B cell (primary cell): ENCODE results near the gene ZSWIM6. TPM values are rescaled to one million over a fixed set of nuclear protein-coding genes. Genes with fewer than 3 reads are reported as not detected.

Experiments used
- ATAC-seq: fragments of 200-7000 bp; cut with Tn5 transposase; one replicate; pipeline ENCODE4 v1.10.0; 2021; ENCODE audit warnings: low read depth, mild to moderate bottlenecking, moderate number of reproducible peaks, moderate library complexity
- CTCF ChIA-PET: fragments of 350-600 bp; sonication (Branson Sonifier 250); formaldehyde crosslinking; loops from one replicate; lab custom pipeline; 2021; ENCODE audit warnings: antibody characterized with exemption, inconsistent platforms; lab: Charles Lee
- POLR2A ChIA-PET: fragments of 350-600 bp; sonication (Branson Sonifier 250); formaldehyde crosslinking; loops from one replicate; lab custom pipeline; 2021; ENCODE audit warnings: antibody characterized with exemption; lab: Charles Lee
- DNase-seq: peaks from one replicate; pipeline ENCODE4 v3.0.0; 2013
- H2AFZ ChIP-seq: 2 replicates; pipeline ENCODE4 v1.6.1; 2012; ENCODE audit warnings: mild to moderate bottlenecking, low read depth, low read length; ENCODE audit not compliant: insufficient read depth, poor library complexity, severe bottlenecking
- H3K27ac ChIP-seq, 2 donors: 1 replicate in 1 of 2; 2 replicates in 1 of 2; pipeline ENCODE4 v1.5.1; 2012 to 2013; ENCODE audit warnings: low read length in 2 of 2, mild to moderate bottlenecking in 2 of 2, moderate library complexity in 1 of 2
- H3K27me3 ChIP-seq, 4 experiments: fragments of 200-600 bp in 1 of 4; sonication (generic) in 1 of 4; replicated peaks in 1 of 4; 1 replicate in 2 of 4; 2 replicates in 2 of 4; pipeline versions ENCODE4 v1.6.1 to v1.7.0; 2013 to 2016; ENCODE audit warnings: low read length in 3 of 4, mild to moderate bottlenecking in 2 of 4, mixed read lengths in 1 of 4, moderate library complexity in 1 of 4; ENCODE audit not compliant: insufficient read depth in 4 of 4, control insufficient read depth in 3 of 4; ENCODE audit errors: control extremely low read depth in 1 of 4
- H3K36me3 ChIP-seq, 2 experiments: replicated peaks in 1 of 2; 1 replicate in 1 of 2; 2 replicates in 1 of 2; pipeline versions ENCODE4 v1.6.1 to v1.7.1; 2013; ENCODE audit warnings: low read length in 1 of 2; ENCODE audit not compliant: insufficient read depth in 2 of 2, control insufficient read depth in 1 of 2; ENCODE audit errors: control extremely low read depth in 1 of 2, extremely low read depth in 1 of 2
- H3K4me1 ChIP-seq, 2 donors: fragments of 200-600 bp in 1 of 2; sonication (generic) in 1 of 2; 1 replicate in 1 of 2; 2 replicates in 1 of 2; pipeline versions ENCODE4 v1.5.1 to v1.6.1; 2013 to 2017; ENCODE audit warnings: low read length in 2 of 2; ENCODE audit not compliant: control insufficient read depth in 2 of 2, insufficient read depth in 2 of 2
- H3K4me2 ChIP-seq: replicated peaks from 2 replicates; pipeline ENCODE3; 2012; ENCODE audit warnings: mild to moderate bottlenecking, low read depth, low read length; ENCODE audit not compliant: poor library complexity, severe bottlenecking
- H3K4me3 ChIP-seq, 5 experiments: fragments of 200-600 bp in 1 of 5; sonication (generic) in 1 of 5; 1 replicate in 3 of 5; 2 replicates in 2 of 5; pipeline versions ENCODE4 v1.5.1 to v1.7.0; 2011 to 2016; ENCODE audit warnings: low read length in 4 of 5, mild to moderate bottlenecking in 4 of 5, low read depth in 2 of 5, control low read depth in 1 of 5, moderate library complexity in 1 of 5; ENCODE audit not compliant: insufficient read depth in 1 of 5; ENCODE audit errors: control extremely low read depth in 1 of 5, extremely low read depth in 1 of 5
- H3K79me2 ChIP-seq: fragments of 200-600 bp; sonication (generic); one replicate; pipeline ENCODE4 v1.6.0; 2016; ENCODE audit warnings: low read length; ENCODE audit not compliant: control insufficient read depth, insufficient read depth
- H3K9ac ChIP-seq: fragments of 200-600 bp; sonication (generic); 2 replicates; pipeline ENCODE4 v1.6.1; 2017; ENCODE audit warnings: mild to moderate bottlenecking, low read length, moderate library complexity
- H3K9me3 ChIP-seq, 3 donors: one replicate each; pipeline versions ENCODE4 v1.6.1 to v1.7.1; 2013; ENCODE audit warnings: low read length in 2 of 3; ENCODE audit not compliant: control insufficient read depth in 2 of 3, insufficient read depth in 1 of 3; ENCODE audit errors: control extremely low read depth in 1 of 3
- H4K20me1 ChIP-seq: 2 replicates; pipeline ENCODE4 v1.6.0; 2012; ENCODE audit warnings: mild to moderate bottlenecking, low read length; ENCODE audit not compliant: insufficient read depth, control insufficient read depth, poor library complexity, severe bottlenecking
- H3K27ac Mint-ChIP-seq: one replicate; pipeline ENCODE4 v1.8.0; 2021; ENCODE audit warnings: mixed read lengths
- H3K27me3 Mint-ChIP-seq: one replicate; pipeline ENCODE4 v1.8.0; 2021; ENCODE audit warnings: mixed read lengths
- H3K4me1 Mint-ChIP-seq: one replicate; pipeline ENCODE4 v1.8.0; 2021; ENCODE audit warnings: mixed read lengths
- H3K4me3 Mint-ChIP-seq: one replicate; pipeline ENCODE4 v1.8.0; 2021; ENCODE audit warnings: mixed read lengths
- H3K9me3 Mint-ChIP-seq: one replicate; pipeline ENCODE4 v1.8.0; 2022; ENCODE audit warnings: mixed read lengths; ENCODE audit not compliant: insufficient read depth
- EZH2 ChIP-seq: IDR thresholded peaks from 2 replicates; pipeline ENCODE4 v1.6.1; 2012; ENCODE audit warnings: borderline replicate concordance, low read depth, mild to moderate bottlenecking, moderate library complexity, low read length; ENCODE audit not compliant: insufficient read depth, poor library complexity, severe bottlenecking
- whole genome bisulfite sequencing: methylation state at CpG from one replicate; pipeline ENCODE4 v1.1.5; 2013; ENCODE audit warnings: missing lambda C conversion rate; ENCODE audit not compliant: insufficient coverage; 5-methylcytosine and 5-hydroxymethylcytosine counted together
- intact Hi-C: fragments of 100-400 bp; cut with micrococcal nuclease; formaldehyde crosslinking; loops from one replicate; pipeline ENCODE4 v1.10.0; 2022
- polyA plus RNA-seq: library from polyadenylated mRNA; depleted of rRNA; stranded (reverse); fragments of >200 nt; gene quantifications from 2 replicates; pipeline ENCODE4 v1.2.3, GENCODE V29; 2012
- total RNA-seq, 2 donors: library from RNA; stranded (reverse); fragments of 120-200 nt in 1 of 2; gene quantifications; 1 replicate in 1 of 2; 2 replicates in 1 of 2; pipeline versions ENCODE4 v1.2.3 to v1.2.4, GENCODE V29; 2013 to 2022
- TF ChIP-seq, protein P1 (sequence below): fragments of 200-600 bp; IDR thresholded peaks from one replicate; pipeline ENCODE4 v1.8.0; 2022; ENCODE audit warnings: antibody characterized with exemption, mild to moderate bottlenecking

Gene ZSWIM6
- total and polyA plus RNA-seq, 2 donors (not counting 1 experiment from before 2014, with no cell fraction given): 7.9 to 16.4 TPM

DNA sequence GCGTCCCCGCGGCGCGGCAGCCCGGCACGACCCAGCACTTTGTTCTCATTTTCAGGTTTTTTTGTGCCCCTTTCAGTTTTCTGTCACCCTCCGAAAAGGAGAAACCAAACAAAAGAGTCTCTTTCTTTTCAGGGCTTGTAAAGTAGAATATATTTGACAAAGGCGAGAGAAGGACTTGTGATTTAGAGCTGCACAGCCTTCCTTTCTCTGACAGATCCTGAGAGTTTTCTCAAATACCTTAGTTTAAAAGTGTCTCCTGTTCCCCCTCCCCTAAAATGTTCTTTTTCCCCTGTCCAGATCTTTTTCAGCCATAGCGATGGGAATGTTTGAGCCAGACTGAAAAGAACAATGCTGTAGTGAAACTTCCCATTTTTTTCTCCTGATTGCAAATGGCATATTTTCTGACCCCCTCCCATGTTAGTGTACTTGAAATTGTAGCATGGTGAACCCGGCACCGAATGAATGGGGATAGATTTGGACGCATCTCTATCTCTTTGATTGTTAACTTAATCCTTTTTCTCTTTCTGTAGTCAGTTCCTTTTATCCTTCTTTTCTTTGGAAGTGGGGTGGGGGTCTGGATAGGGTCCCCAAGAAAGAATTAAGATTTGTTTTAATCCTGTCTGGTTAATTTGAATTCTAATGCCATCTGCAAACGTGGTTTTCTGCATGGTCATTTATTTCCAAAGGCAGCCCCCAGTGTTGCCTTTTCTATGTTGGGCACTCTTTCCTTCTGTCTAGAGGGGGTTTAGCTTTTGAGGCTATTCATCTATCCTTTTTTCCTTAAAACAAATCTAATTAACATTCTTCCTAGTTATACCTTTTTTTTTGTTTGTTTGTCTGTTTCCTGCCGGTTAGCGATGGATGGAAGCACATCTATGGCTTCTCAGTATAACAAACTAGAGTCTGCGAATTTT is 2.2 kb downstream of the ZSWIM6 start:
- Mint-ChIP-seq H3K9me3 (no peaks in the 10 kb centered on the region), H3K4me1 (peaks cover 42% of the 10 kb centered on the region), H3K27me3 (no peaks in the 10 kb centered on the region), H3K27ac (peak overlapping the region; percentile 38), H3K4me3 (peak overlapping the region; percentile 88)
- Histone ChIP-seq H3K9me3 (peaks cover 0 to 5% (median 0%) of the 10 kb centered on the region in 3 donors), H3K79me2 (peaks cover 64% of the 10 kb centered on the region), H2AFZ (peak overlapping the region; percentile 42), H3K27me3 (peaks cover 0 to under 1% (median 0%) of the 10 kb centered on the region in 4 experiments), H3K36me3 (no peaks in the 10 kb centered on the region), H3K4me2 (peak overlapping the region; percentile 83), H3K4me1 (peaks cover 23 to 27% of the 10 kb centered on the region in 2 donors), H4K20me1 (peaks cover 58% of the 10 kb centered on the region), H3K9ac (peak overlapping the region; percentile 79), H3K27ac (peak overlapping the region in 1 of 2 donors; percentile 11), H3K4me3 (peak overlapping the region; percentile 65 to 87 (median 81))
- intact Hi-C loops: loop anchor here (2.0 to 5.0 kb wide), 2 partner anchors 57 to 1069 kb away; partner anchors contain the start of gene DIMT1
- no peak for ATAC-seq
- 12% methylated on average over 9 of the region's 17 CpGs for WGBS
- no peak for TF ChIP-seq EZH2
- TF ChIP-seq, protein P1, sequence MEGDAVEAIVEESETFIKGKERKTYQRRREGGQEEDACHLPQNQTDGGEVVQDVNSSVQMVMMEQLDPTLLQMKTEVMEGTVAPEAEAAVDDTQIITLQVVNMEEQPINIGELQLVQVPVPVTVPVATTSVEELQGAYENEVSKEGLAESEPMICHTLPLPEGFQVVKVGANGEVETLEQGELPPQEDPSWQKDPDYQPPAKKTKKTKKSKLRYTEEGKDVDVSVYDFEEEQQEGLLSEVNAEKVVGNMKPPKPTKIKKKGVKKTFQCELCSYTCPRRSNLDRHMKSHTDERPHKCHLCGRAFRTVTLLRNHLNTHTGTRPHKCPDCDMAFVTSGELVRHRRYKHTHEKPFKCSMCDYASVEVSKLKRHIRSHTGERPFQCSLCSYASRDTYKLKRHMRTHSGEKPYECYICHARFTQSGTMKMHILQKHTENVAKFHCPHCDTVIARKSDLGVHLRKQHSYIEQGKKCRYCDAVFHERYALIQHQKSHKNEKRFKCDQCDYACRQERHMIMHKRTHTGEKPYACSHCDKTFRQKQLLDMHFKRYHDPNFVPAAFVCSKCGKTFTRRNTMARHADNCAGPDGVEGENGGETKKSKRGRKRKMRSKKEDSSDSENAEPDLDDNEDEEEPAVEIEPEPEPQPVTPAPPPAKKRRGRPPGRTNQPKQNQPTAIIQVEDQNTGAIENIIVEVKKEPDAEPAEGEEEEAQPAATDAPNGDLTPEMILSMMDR: no peak
- CTCF ChIA-PET: no interaction called here
- no peak for DNase-seq
- POLR2A ChIA-PET: interaction anchor here (1.3 kb wide), 1 partner anchor 74 kb away, joined by 6 read pairs; no protein-coding TSS in a partner anchor
